Trophoblast cell (in vitro differentiated cells and primary cell): Measurements from ENCODE around the gene MMRN2.

ENCODE experiments used
- DNase-seq, 2 donors: peaks; one replicate each; pipeline ENCODE4 v3.0.0-alpha.2; 2016
- H2AFZ ChIP-seq: 2 replicates; pipeline ENCODE4 v1.6.1; 2013; ENCODE audit warnings: low read length, moderate library complexity, mild to moderate bottlenecking; ENCODE audit not compliant: insufficient read depth, poor library complexity
- H2AK5ac ChIP-seq: 2 replicates; pipeline ENCODE4 v1.6.1; 2013; ENCODE audit warnings: mild to moderate bottlenecking, low read length
- H2BK120ac ChIP-seq: 2 replicates; pipeline ENCODE4 v1.6.1; 2013; ENCODE audit warnings: low read length, mild to moderate bottlenecking, moderate library complexity; ENCODE audit not compliant: insufficient read depth, poor library complexity
- H2BK12ac ChIP-seq: 2 replicates; pipeline ENCODE4 v1.6.1; 2013; ENCODE audit warnings: mild to moderate bottlenecking, low read length, moderate library complexity
- H2BK5ac ChIP-seq: 2 replicates; pipeline ENCODE4 v1.6.1; 2013; ENCODE audit warnings: low read length, low read depth, moderate library complexity, mild to moderate bottlenecking; ENCODE audit not compliant: poor library complexity
- H3K14ac ChIP-seq: 2 replicates; pipeline ENCODE4 v1.6.1; 2013; ENCODE audit warnings: mild to moderate bottlenecking, low read length
- H3K18ac ChIP-seq: 2 replicates; pipeline ENCODE4 v1.6.1; 2013; ENCODE audit warnings: mild to moderate bottlenecking, low read length
- H3K23ac ChIP-seq: 2 replicates; pipeline ENCODE4 v1.6.1; 2013; ENCODE audit warnings: low read length
- H3K27ac ChIP-seq: 2 replicates; pipeline ENCODE4 v1.5.1; 2013; ENCODE audit warnings: low read depth, mild to moderate bottlenecking, inconsistent platforms, low read length, moderate library complexity
- H3K27me3 ChIP-seq: 2 replicates; pipeline ENCODE4 v1.6.1; 2013; ENCODE audit warnings: inconsistent platforms, mild to moderate bottlenecking, low read length, moderate library complexity; ENCODE audit not compliant: insufficient read depth
- H3K36me3 ChIP-seq, 2 experiments: 1 replicate in 1 of 2; 2 replicates in 1 of 2; pipeline ENCODE4 v1.6.1; 2013; ENCODE audit warnings: low read length in 2 of 2, mild to moderate bottlenecking in 2 of 2, moderate library complexity in 1 of 2; ENCODE audit not compliant: insufficient read depth in 2 of 2, control insufficient read depth in 1 of 2
- H3K4ac ChIP-seq: 2 replicates; pipeline ENCODE4 v1.6.1; 2013; ENCODE audit warnings: low read depth, mild to moderate bottlenecking, low read length, moderate library complexity
- H3K4me1 ChIP-seq, 2 experiments: 1 replicate in 1 of 2; 2 replicates in 1 of 2; pipeline ENCODE4 v1.6.1; 2013; ENCODE audit warnings: low read length in 2 of 2, mild to moderate bottlenecking in 2 of 2, moderate library complexity in 1 of 2; ENCODE audit not compliant: insufficient read depth in 2 of 2, control insufficient read depth in 1 of 2
- H3K4me2 ChIP-seq: 2 replicates; pipeline ENCODE4 v1.6.1; 2013; ENCODE audit warnings: inconsistent platforms, mild to moderate bottlenecking, low read length, moderate library complexity
- H3K4me3 ChIP-seq: 2 replicates; pipeline ENCODE4 v1.5.1; 2013; ENCODE audit warnings: mild to moderate bottlenecking, low read depth, low read length, inconsistent platforms
- H3K79me1 ChIP-seq: one replicate; pipeline ENCODE4 v1.6.1; 2013; ENCODE audit warnings: low read length
- H3K79me2 ChIP-seq: 2 replicates; pipeline ENCODE4 v1.6.1; 2013; ENCODE audit warnings: low read length, mild to moderate bottlenecking; ENCODE audit not compliant: control insufficient read depth, insufficient read depth, poor library complexity
- H3K9ac ChIP-seq: 2 replicates; pipeline ENCODE4 v1.6.1; 2013; ENCODE audit warnings: mild to moderate bottlenecking, low read length
- H3K9me3 ChIP-seq: 2 replicates; pipeline ENCODE4 v1.6.1; 2013; ENCODE audit warnings: low read depth, mild to moderate bottlenecking, control low read depth, inconsistent platforms, low read length; ENCODE audit not compliant: insufficient read depth
- H4K12ac ChIP-seq: 2 replicates; pipeline ENCODE4 v1.6.1; 2013; ENCODE audit warnings: low read depth, mild to moderate bottlenecking, low read length, moderate library complexity
- H4K8ac ChIP-seq: 2 replicates; pipeline ENCODE4 v1.6.1; 2013; ENCODE audit warnings: low read depth, mild to moderate bottlenecking, low read length, moderate library complexity
- H4K91ac ChIP-seq: one replicate; pipeline ENCODE4 v1.6.1; 2013; ENCODE audit warnings: low read depth, mild to moderate bottlenecking, low read length, moderate library complexity
- WGBS: extraction: QIAGEN DNeasy Blood & Tissue Kit; methylation state at CpG from one replicate; pipeline ENCODE4 v1.1.7; 2013; ENCODE audit warnings: missing lambda C conversion rate; ENCODE audit not compliant: insufficient read length, insufficient coverage; ENCODE audit errors: extremely low coverage; 5-methylcytosine and 5-hydroxymethylcytosine counted together

The MMRN2 gene

GRCh38 chr10:86972613-86973380 is 15.4 kb upstream of the MMRN2 start:
- Histone ChIP-seq H4K91ac (no peak overlapping the region), H3K27me3 (no peaks in the 10 kb centered on the region), H3K23ac (no peak overlapping the region), H4K8ac (no peak overlapping the region), H3K79me1 (peaks cover 7% of the 10 kb centered on the region), H2AK5ac (no peak overlapping the region), H2BK5ac (no peak overlapping the region), H3K4ac (no peak overlapping the region), H2AFZ (no peak overlapping the region), H3K79me2 (peaks cover 5% of the 10 kb centered on the region), H3K9me3 (no peaks in the 10 kb centered on the region), H3K4me2 (no peak overlapping the region), H4K12ac (no peak overlapping the region), H2BK12ac (no peak overlapping the region), H3K14ac (no peak overlapping the region), H3K36me3 (no peaks in the 10 kb centered on the region), H2BK120ac (no peak overlapping the region), H3K4me1 (peaks cover 10 to 15% of the 10 kb centered on the region in 2 experiments), H3K4me3 (no peak overlapping the region), H3K9ac (no peak overlapping the region), H3K18ac (no peak overlapping the region), H3K27ac (no peak overlapping the region)
- DNase-seq: no peak
- no CpG with 5 or more reads among the region's 11 CpGs for WGBS

GRCh38 chr10:86971232-86971991 is 14.0 kb upstream of the MMRN2 start:
- Histone ChIP-seq H4K12ac (peak overlapping the region; percentile 41), H3K4me2 (peak overlapping the region; percentile 84), H3K9ac (no peak overlapping the region), H3K36me3 (no peaks in the 10 kb centered on the region), H2BK12ac (peak overlapping the region; percentile 32), H3K9me3 (no peaks in the 10 kb centered on the region), H3K27ac (no peak overlapping the region), H2AFZ (peak overlapping the region; percentile 95), H3K79me2 (peaks cover 5% of the 10 kb centered on the region), H2BK120ac (peak overlapping the region; percentile 70), H3K18ac (peak overlapping the region; percentile 58), H3K4ac (peak overlapping the region; percentile 29), H3K23ac (no peak overlapping the region), H3K4me1 (peaks cover 10 to 15% of the 10 kb centered on the region in 2 experiments), H3K14ac (peak overlapping the region; percentile 77), H4K8ac (peak overlapping the region; percentile 83), H4K91ac (peak overlapping the region; percentile 82), H3K4me3 (peak overlapping the region; percentile 69), H2AK5ac (no peak overlapping the region), H3K79me1 (peaks cover 7% of the 10 kb centered on the region), H2BK5ac (no peak overlapping the region), H3K27me3 (no peaks in the 10 kb centered on the region)
- peak; percentile 76 to 79 for DNase-seq
- no CpG with 5 or more reads among the region's 66 CpGs for WGBS

- Histone ChIP-seq H3K9ac (no peak overlapping the region), H2BK5ac (no peak overlapping the region), H3K79me1 (peaks cover 7% of the 10 kb centered on the region), H3K9me3 (no peaks in the 10 kb centered on the region), H4K91ac (peak overlapping the region; percentile 58), H3K4me1 (peaks cover 10 to 17% of the 10 kb centered on the region in 2 experiments), H4K12ac (peak overlapping the region; percentile 63), H3K27me3 (no peaks in the 10 kb centered on the region), H3K18ac (peak overlapping the region; percentile 58), H2BK12ac (peak overlapping the region; percentile 16), H3K4me2 (peak overlapping the region; percentile 84), H3K4me3 (peak overlapping the region; percentile 69), H3K14ac (peak overlapping the region; percentile 43), H2AK5ac (no peak overlapping the region), H2AFZ (peak overlapping the region; percentile 59), H3K79me2 (peaks cover 5% of the 10 kb centered on the region), H3K27ac (no peak overlapping the region), H2BK120ac (peak overlapping the region; percentile 37), H4K8ac (peak overlapping the region; percentile 63), H3K36me3 (no peaks in the 10 kb centered on the region), H3K23ac (no peak overlapping the region), H3K4ac (peak overlapping the region; percentile 13)
- WGBS: no CpG with 5 or more reads among the region's 20 CpGs
- DNase-seq: no peak
Observed at GRCh38 chr10:86970982-86971231, 13.5 kb upstream of the MMRN2 start.

GRCh38 chr10:86970162-86970981 is 13.0 kb upstream of the MMRN2 start:
- Histone ChIP-seq H3K23ac (no peak overlapping the region), H4K12ac (peak overlapping the region; percentile 63), H2AFZ (peak overlapping the region; percentile 59), H3K36me3 (no peaks in the 10 kb centered on the region), H3K14ac (peak overlapping the region; percentile 43), H4K91ac (peak overlapping the region; percentile 58), H3K4me1 (peaks cover 10 to 17% of the 10 kb centered on the region in 2 experiments), H3K27ac (no peak overlapping the region), H2BK120ac (peak overlapping the region; percentile 37), H2BK5ac (no peak overlapping the region), H2BK12ac (peak overlapping the region; percentile 16), H3K4me3 (peak overlapping the region; percentile 69), H4K8ac (peak overlapping the region; percentile 63), H3K9ac (no peak overlapping the region), H3K9me3 (no peaks in the 10 kb centered on the region), H3K27me3 (no peaks in the 10 kb centered on the region), H2AK5ac (no peak overlapping the region), H3K4me2 (peak overlapping the region; percentile 84), H3K4ac (peak overlapping the region; percentile 13), H3K79me2 (peaks cover 5% of the 10 kb centered on the region), H3K79me1 (peaks cover 7% of the 10 kb centered on the region), H3K18ac (peak overlapping the region; percentile 58)
- no CpG with 5 or more reads among the region's 30 CpGs for WGBS
- DNase-seq: peak; percentile 38 to 52
